Suprapubic skin (tissue), 3 donors: Measurements from ENCODE around the gene DEPDC5.

Source experiments
- POLR2A ChIP-seq, 2 donors: fragments of 450-650 bp; IDR thresholded peaks; one replicate each; pipeline ENCODE4 v1.6.1; 2017; ENCODE audit warnings: antibody characterized with exemption in 2 of 2, mild to moderate bottlenecking in 2 of 2, moderate library complexity in 2 of 2
- TF ChIP-seq, protein P1 (sequence below), 2 donors: fragments of 200-600 bp in 1 of 2; fragments of 450-650 bp in 1 of 2; sonication (generic) in 1 of 2; IDR thresholded peaks; one replicate each; pipeline ENCODE4 v1.5.1; 2016 to 2019; ENCODE audit warnings: antibody characterized with exemption in 2 of 2, mild to moderate bottlenecking in 1 of 2, moderate library complexity in 1 of 2

DNA sequence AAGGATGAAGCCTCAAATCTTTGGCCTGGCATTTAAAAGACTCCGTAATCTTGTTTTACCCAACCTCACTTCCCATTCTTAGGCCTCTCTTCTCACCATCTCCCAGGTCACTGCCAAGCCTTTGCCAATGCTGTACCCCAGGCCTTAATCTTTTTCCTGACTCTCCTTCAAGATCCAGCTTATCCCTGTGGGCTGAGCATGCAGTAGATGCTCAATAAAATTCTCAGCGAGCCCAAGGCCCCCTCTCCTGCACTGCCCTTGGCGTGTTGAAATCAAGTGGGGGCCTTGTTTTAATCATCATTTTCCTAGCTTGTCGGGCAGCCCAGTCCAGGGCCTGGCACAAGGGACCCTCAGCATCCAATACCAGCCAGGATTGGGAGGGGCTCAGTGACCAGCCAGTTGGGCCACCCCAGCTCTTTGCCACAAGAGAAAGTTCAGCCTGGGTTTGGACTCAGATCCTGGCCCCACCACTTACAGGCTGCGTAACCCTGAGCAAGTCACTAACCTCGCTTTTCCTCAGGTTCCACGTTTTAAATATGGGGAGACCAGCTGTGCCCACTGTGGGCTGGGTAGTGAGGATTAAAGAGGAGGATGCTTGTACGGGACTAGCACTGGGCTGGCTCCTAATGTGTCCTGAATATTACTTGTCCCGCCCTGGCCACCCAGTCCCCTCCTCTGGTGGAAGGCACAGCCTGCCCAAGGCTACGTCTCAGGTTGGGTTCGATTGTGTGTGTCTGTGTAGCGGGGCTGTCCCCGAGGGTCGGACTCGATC is 189.6 kb downstream of the DEPDC5 start:
- TF ChIP-seq, protein P1, sequence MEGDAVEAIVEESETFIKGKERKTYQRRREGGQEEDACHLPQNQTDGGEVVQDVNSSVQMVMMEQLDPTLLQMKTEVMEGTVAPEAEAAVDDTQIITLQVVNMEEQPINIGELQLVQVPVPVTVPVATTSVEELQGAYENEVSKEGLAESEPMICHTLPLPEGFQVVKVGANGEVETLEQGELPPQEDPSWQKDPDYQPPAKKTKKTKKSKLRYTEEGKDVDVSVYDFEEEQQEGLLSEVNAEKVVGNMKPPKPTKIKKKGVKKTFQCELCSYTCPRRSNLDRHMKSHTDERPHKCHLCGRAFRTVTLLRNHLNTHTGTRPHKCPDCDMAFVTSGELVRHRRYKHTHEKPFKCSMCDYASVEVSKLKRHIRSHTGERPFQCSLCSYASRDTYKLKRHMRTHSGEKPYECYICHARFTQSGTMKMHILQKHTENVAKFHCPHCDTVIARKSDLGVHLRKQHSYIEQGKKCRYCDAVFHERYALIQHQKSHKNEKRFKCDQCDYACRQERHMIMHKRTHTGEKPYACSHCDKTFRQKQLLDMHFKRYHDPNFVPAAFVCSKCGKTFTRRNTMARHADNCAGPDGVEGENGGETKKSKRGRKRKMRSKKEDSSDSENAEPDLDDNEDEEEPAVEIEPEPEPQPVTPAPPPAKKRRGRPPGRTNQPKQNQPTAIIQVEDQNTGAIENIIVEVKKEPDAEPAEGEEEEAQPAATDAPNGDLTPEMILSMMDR (IDR thresholded peaks at IDR 0.05): no peak
- no peak for TF ChIP-seq POLR2A (IDR thresholded peaks at IDR 0.05)
